HK-2 (cell line): ENCODE data around the gene ZNF234.
"Not testable (repeated sequence)": the region's sequence is repeated elsewhere in the genome, so short reads cannot be mapped to it uniquely, and the experiment has no call there.

Experiments
- DNase-seq: peaks from one replicate; pipeline ENCODE4 v3.0.0-alpha.2; 2018; ENCODE audit not compliant: unreplicated experiment

The ZNF234 gene

GRCh38 chr19:44141191-44142058 is at the start of gene ZNF234:
TSS of gene ZNF234 (plus strand) at chr19:44141554. CDS start at chr19:44144633, 3,079 bp downstream.
- peak; percentile 75 for DNase-seq

- DNase-seq, result no peak
These were observed 49.2 kb upstream of the ZNF234 start for GRCh38 chr19:44092108-44092507.

DNA sequence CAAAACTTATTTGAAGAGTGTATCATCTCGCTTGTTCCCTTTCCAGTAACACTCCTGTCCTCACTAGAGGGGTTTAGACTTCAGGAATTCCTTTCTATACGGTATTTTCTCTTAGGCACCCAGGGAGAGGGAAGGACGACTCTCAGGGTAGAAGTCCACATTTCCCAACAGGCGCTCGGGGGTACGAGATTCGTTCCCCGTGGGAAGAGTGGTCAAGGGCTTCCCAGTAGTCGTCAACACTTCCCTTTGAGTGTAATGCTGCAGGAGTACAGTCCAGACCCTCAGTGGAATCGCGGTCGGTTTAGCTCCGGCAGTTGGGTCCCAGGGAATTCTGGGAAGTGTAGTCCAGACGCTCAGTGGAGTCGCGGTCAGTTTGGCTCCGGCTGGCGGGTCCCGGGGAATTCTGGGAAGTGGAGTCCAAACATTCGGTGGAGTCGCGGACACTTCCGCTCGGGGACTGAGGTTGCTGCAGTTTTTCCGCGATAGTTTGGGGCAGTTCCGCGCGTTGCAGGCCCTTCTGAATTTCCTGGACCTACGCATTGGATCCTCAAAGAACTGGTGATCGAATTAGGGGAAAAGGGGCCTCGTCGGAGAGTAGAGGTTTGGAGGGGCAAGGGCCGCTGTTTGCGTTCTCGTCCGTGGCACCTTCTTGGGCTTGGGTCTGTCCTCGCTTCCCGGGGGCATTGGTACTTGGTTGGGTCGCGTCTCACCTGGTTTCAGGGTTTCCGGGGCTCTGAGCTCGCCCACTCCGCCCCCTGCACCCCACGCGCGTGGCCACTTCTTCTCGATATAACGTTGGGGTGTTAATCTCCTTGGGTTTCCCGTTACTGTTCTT is 47.2 kb upstream of the ZNF234 start, which contains the start of gene ZNF224:
Gene ZNF224 (plus strand): TSS at position 431 of the 835 bp plus-strand sequence. CDS start 3,513 bp downstream, outside the sequence.
- peak; percentile 92 for DNase-seq

DNA sequence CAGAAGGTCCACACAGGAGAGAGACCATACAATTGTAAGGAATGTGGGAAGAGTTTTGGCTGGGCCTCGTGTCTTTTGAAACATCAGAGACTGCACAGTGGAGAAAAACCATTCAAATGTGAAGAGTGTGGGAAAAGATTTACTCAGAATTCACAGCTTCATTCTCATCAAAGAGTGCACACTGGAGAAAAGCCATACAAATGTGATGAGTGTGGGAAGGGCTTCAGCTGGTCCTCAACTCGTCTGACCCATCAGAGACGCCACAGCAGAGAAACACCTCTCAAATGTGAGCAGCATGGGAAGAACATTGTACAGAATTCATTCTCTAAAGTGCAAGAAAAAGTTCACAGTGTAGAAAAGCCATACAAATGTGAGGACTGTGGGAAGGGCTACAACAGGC is 33.6 kb upstream of the ZNF234 start:
- no peak for DNase-seq

DNA sequence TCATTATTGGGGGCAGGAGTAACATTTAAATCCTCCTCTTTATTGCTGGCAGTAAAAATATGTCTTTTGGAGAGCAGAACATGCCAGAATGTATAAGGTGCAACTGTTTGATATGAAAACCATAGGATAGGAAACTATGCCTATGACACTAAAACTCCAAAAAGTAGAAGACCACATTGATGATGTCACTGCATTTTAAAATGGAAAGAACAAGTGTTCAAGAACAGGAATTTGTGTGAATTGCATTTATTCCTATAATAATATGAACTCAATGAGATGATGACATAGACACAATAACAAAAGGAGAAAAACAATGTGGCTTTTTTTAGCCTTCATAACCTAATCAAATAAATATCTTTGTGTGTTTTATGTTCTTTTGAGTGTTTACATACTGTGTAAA is 31.9 kb upstream of the ZNF234 start:
- DNase-seq, result no peak

- no peak for DNase-seq
These were observed 29.4 kb upstream of the ZNF234 start for GRCh38 chr19:44111910-44112463.

DNA sequence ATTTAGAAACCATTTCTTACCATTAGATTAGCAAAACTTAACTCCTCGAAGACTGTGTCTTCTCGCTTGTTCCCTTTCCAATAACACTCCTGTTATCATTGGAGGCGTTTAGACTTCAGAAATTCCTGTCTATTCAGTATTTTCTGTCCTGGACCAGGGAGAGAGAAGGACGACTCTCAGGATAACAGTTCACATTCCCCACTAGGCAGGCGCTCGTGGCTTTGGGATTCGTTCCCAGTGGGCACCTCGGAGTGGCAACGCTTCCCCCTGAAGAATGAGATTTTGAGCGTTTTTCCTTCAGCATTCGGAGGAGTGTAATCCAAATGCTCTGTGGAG is 28.6 kb upstream of the ZNF234 start:
- no peak for DNase-seq

DNA sequence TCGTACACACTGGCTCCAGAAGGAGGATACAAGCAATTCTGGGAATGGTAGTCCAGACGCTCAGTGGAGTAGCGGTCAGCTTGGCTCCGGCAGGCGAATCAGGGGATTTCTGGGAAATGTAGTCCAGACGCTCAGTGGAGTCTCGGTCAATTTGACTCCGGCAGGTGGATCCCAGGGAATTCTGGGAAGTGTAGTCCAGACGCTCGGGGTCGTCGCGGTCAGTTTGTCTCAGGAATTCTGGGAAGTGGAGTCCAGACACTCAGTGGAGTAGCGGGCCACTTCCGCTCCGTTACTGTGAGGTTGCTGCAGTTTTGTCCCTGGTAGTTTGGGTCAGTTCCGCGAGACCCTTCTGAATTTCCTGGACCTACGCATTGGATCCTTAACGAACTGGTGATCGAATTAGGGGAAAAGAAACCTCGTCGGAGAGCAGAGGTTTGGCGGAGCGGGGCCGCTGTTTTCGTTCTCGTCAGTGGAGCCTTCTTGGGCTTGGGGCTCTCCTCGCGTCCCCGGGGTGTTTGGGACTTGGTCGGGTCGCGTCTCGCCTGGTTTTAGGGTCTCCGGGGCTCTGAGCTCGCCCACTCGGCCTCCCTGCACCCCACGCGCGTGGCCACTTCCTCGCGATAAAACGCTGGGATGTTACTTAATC is 28.1 kb upstream of the ZNF234 start, which contains the start of gene ZNF225:
Gene ZNF225 (plus strand): TSS at position 262 of the 646 bp plus-strand sequence. CDS start 2,429 bp downstream, outside the sequence.
- peak; percentile 94 for DNase-seq

GRCh38 chr19:44113784-44114390 is 27.5 kb upstream of the ZNF234 start:
- peak; percentile 18 for DNase-seq

GRCh38 chr19:44121162-44121561 is 20.2 kb upstream of the ZNF234 start:
- not testable (repeated sequence) for DNase-seq

DNA sequence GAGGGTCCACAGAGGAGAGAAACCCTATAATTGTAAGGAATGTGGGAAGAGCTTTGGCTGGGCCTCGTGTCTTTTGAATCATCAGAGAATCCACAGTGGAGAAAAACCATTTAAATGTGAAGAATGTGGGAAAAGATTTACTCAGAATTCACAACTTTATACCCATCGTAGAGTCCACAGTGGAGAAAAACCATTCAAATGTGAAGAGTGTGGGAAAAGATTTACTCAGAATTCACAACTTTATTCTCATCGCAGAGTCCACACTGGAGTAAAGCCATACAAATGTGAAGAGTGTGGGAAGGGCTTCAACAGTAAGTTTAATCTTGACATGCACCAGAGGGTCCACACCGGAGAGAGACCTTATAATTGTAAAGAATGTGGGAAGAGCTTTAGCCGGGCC is 9.4 kb upstream of the ZNF234 start:
- no peak for DNase-seq

GRCh38 chr19:44142059-44142433 is 692 bp downstream of the ZNF234 start:
- no peak for DNase-seq

GRCh38 chr19:44149776-44150175 is 8.4 kb downstream of the ZNF234 start:
- DNase-seq, result no peak

DNA sequence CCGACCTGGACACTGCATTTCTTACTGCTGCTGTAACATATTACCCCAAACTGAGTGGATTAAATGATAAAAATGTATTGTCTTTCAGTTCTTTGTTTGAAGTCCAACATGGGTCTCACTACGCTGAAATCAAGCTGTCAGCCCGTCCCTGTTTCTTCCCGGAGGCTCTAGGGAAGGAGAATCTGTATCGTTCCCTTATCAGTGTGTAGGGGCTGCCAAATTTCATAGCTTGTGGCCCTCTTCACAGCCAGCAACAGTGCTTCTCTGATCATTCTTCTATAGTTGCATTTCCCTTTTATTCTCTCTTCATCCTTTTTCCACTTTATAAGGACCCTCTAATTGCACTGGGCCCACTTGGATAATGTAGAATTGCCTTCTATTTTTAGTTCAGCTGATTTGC is 10.1 kb downstream of the ZNF234 start:
- no peak for DNase-seq

DNA sequence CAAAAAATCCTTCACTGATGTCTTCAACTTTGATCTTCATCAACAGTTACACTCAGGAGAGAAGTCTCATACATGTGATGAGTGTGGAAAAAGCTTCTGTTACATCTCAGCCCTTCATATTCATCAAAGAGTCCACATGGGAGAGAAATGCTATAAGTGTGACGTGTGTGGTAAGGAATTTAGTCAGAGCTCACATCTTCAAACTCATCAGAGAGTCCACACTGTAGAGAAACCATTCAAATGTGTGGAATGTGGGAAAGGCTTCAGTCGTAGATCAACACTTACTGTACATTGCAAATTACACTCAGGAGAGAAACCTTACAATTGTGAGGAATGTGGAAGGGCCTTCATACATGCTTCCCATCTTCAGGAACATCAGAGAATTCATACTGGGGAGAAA is 15.1 kb downstream of the ZNF234 start:
- DNase-seq, result no peak

GRCh38 chr19:44163789-44164188 is 22.4 kb downstream of the ZNF234 start:
- no peak for DNase-seq

- DNase-seq, result no peak
These were observed 22.9 kb downstream of the ZNF234 start for GRCh38 chr19:44164327-44164672.

DNA sequence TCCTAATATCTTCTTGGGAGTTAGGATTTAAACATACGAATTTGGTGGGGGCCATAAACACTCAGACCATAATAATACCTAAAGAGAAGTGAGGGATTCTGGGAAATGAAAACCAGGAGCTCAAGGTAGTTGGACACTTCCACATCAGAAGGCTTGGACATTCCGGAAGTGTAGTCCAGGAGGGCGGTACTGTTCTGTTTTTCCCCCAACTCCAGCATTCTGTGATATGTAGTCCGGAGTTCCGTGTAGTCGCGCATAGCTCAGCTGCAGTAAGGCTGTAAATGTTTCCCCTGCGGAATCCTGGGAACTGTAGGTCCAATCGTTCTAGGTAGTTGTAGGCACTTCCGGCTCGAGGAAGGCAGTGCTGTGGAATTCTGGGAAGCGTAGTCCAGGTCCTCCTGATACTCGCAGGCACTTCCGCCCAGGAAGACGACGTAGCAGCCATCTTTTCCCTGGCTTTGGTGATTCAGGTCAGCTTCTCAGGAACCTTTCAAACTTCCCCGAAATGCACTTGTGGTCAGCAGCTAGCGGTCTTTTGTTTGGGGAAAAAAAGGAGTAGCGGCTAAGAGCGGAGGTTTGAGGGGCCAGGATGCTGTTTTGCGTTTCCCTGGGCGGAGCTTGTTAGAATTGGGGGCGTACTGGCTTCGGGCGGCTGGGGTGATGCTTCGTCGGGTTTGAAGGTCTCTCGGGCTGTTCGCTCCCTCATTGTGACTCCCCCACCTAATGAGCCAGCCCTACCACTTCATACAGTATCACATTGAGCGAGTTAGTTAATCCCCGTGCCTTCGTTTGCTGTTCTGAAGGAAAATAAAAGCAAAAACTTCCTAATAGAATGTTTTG is 23.5 kb downstream of the ZNF234 start, which contains the start of gene ZNF226:
Gene ZNF226 (plus strand): TSS at position 428 of the 840 bp plus-strand sequence. CDS start 4,981 bp downstream, outside the sequence.
- peak; percentile 92 for DNase-seq

DNA sequence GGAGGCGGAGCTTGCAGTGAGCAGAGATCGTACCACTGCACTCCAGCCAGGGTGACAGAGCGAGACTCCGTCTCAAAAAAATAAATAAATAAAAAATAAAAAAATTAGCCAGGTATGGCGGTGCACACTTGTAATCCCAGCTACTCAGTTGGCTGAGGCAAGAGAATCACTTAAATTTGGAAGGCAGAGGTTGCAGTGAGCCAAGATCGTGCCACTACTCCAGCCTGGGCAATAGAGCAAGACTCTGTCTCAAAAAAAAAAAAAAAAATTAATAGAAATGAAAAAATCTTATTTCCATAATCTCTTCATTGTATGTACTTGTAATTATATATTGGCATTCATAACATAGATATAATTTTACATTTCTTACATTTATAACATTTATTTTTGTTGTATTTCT is 29.3 kb downstream of the ZNF234 start:
- DNase-seq, result not testable (repeated sequence)

DNA sequence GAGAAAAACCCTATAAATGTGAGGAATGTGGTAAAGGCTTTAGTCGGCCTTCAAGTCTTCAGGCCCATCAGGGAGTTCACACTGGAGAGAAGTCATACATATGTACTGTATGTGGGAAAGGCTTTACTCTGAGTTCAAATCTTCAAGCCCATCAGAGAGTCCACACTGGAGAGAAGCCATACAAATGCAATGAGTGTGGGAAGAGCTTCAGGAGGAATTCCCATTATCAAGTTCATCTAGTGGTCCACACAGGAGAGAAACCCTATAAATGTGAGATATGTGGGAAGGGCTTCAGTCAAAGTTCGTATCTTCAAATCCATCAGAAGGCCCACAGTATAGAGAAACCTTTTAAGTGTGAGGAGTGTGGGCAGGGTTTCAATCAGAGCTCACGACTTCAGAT is 35.2 kb downstream of the ZNF234 start:
- no peak for DNase-seq
